ENCODE data around the gene UBE2V1. TPM values are rescaled to one million over a fixed set of nuclear protein-coding genes. Genes with fewer than 3 reads are reported as not detected.

The UBE2V1 gene
- total and polyA plus RNA-seq, 2 of the 13 experiments (the other 11 are each of a cell fraction or from before 2014, with no cell fraction given), result 81.3 to 132 TPM

DNA sequence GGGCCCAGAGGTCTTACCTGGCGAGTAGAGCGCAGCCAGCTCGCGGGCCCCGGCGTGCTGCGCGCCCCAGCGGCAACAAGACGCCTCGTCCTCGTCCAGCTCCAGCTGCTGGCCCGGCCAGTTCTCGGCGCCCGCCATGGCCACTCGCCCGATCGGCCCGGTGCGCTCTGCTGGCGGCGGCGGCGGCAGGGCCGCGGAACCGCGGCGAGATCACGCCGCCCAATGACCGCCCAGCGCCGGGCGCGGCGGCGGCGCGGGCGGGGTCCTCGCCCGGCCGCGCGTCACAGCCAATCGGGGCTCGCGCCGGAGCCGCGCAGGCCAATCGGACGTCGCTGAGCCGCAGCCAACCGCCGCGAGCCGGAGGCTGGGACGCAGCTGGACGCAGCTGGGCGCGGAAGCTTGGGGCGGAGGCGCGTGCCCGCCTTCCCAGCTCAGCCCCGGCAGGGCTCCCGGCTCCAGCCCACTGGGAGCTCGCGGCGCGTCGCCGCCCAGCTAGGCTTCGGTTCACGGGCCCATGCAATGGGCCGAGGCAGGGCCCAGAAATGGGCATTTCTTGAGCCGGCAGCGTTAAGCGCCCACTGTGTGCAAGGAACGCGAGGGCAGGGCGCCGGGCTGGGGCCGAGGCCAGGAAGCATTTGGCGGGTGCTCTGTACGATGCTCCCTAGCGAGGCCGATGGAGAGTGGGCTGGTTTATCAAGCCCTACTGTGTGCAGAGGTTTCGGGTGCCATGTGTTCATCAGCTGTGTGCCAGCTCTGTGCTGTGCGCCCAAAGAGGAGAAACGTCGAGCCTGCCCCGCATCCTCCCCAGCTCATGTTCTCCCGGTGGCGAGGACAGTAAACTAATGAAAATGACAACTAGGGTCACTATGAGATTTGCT, 40.8 kb upstream of the UBE2V1 start, which contains the start of gene PEDS1 (continued):
- TF ChIP-seq, protein P1, sequence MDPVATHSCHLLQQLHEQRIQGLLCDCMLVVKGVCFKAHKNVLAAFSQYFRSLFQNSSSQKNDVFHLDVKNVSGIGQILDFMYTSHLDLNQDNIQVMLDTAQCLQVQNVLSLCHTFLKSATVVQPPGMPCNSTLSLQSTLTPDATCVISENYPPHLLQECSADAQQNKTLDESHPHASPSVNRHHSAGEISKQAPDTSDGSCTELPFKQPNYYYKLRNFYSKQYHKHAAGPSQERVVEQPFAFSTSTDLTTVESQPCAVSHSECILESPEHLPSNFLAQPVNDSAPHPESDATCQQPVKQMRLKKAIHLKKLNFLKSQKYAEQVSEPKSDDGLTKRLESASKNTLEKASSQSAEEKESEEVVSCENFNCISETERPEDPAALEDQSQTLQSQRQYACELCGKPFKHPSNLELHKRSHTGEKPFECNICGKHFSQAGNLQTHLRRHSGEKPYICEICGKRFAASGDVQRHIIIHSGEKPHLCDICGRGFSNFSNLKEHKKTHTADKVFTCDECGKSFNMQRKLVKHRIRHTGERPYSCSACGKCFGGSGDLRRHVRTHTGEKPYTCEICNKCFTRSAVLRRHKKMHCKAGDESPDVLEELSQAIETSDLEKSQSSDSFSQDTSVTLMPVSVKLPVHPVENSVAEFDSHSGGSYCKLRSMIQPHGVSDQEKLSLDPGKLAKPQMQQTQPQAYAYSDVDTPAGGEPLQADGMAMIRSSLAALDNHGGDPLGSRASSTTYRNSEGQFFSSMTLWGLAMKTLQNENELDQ (CRISPR knock-in tag; IDR thresholded peaks at IDR 0.05; ENCODE audit: borderline replicate concordance), result no peak; the same call in none of the 2 replicates
- TF ChIP-seq, protein P2, sequence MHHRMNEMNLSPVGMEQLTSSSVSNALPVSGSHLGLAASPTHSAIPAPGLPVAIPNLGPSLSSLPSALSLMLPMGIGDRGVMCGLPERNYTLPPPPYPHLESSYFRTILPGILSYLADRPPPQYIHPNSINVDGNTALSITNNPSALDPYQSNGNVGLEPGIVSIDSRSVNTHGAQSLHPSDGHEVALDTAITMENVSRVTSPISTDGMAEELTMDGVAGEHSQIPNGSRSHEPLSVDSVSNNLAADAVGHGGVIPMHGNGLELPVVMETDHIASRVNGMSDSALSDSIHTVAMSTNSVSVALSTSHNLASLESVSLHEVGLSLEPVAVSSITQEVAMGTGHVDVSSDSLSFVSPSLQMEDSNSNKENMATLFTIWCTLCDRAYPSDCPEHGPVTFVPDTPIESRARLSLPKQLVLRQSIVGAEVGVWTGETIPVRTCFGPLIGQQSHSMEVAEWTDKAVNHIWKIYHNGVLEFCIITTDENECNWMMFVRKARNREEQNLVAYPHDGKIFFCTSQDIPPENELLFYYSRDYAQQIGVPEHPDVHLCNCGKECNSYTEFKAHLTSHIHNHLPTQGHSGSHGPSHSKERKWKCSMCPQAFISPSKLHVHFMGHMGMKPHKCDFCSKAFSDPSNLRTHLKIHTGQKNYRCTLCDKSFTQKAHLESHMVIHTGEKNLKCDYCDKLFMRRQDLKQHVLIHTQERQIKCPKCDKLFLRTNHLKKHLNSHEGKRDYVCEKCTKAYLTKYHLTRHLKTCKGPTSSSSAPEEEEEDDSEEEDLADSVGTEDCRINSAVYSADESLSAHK (CRISPR knock-in tag; IDR thresholded peaks at IDR 0.05; ENCODE audit: borderline replicate concordance), result peak; percentile 94; the same call in 1 of the 2 replicates
- TF ChIP-seq ZNF619 (CRISPR knock-in tag; IDR thresholded peaks at IDR 0.05), result peak; percentile 95
- TF ChIP-seq FOSL2 (CRISPR knock-in tag; IDR thresholded peaks at IDR 0.05), result peak; percentile 41
- peak; percentile 96 for TF ChIP-seq NFE2L1 (CRISPR knock-in tag; IDR thresholded peaks at IDR 0.05; ENCODE audit: borderline replicate concordance)
- TF ChIP-seq, protein P3, sequence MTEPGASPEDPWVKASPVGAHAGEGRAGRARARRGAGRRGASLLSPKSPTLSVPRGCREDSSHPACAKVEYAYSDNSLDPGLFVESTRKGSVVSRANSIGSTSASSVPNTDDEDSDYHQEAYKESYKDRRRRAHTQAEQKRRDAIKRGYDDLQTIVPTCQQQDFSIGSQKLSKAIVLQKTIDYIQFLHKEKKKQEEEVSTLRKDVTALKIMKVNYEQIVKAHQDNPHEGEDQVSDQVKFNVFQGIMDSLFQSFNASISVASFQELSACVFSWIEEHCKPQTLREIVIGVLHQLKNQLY (CRISPR knock-in tag; IDR thresholded peaks at IDR 0.05), result peak; percentile 54
- TF ChIP-seq, protein P4, sequence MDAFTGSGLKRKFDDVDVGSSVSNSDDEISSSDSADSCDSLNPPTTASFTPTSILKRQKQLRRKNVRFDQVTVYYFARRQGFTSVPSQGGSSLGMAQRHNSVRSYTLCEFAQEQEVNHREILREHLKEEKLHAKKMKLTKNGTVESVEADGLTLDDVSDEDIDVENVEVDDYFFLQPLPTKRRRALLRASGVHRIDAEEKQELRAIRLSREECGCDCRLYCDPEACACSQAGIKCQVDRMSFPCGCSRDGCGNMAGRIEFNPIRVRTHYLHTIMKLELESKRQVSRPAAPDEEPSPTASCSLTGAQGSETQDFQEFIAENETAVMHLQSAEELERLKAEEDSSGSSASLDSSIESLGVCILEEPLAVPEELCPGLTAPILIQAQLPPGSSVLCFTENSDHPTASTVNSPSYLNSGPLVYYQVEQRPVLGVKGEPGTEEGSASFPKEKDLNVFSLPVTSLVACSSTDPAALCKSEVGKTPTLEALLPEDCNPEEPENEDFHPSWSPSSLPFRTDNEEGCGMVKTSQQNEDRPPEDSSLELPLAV (CRISPR knock-in tag; conservative IDR thresholded peaks at IDR 0.05; ENCODE audit: low read depth), result peak; percentile 84
- TF ChIP-seq KMT2A (CRISPR knock-in tag; IDR thresholded peaks at IDR 0.05), result peak; percentile 86
- peak; percentile 98 for TF ChIP-seq ZNF333 (CRISPR knock-in tag; IDR thresholded peaks at IDR 0.05; ENCODE audit: borderline replicate concordance)
- TF ChIP-seq ZNF558 (CRISPR knock-in tag; IDR thresholded peaks at IDR 0.05; ENCODE audit: borderline replicate concordance), result peak; percentile 100; the same call in 1 of the 2 replicates
- TF ChIP-seq EED (CRISPR knock-in tag; IDR thresholded peaks at IDR 0.05), result peak; percentile 92
- TF ChIP-seq SATB2 (CRISPR knock-in tag; IDR thresholded peaks at IDR 0.05), result peak; percentile 88; the same call in 1 of the 2 replicates
- TF ChIP-seq, protein P5, sequence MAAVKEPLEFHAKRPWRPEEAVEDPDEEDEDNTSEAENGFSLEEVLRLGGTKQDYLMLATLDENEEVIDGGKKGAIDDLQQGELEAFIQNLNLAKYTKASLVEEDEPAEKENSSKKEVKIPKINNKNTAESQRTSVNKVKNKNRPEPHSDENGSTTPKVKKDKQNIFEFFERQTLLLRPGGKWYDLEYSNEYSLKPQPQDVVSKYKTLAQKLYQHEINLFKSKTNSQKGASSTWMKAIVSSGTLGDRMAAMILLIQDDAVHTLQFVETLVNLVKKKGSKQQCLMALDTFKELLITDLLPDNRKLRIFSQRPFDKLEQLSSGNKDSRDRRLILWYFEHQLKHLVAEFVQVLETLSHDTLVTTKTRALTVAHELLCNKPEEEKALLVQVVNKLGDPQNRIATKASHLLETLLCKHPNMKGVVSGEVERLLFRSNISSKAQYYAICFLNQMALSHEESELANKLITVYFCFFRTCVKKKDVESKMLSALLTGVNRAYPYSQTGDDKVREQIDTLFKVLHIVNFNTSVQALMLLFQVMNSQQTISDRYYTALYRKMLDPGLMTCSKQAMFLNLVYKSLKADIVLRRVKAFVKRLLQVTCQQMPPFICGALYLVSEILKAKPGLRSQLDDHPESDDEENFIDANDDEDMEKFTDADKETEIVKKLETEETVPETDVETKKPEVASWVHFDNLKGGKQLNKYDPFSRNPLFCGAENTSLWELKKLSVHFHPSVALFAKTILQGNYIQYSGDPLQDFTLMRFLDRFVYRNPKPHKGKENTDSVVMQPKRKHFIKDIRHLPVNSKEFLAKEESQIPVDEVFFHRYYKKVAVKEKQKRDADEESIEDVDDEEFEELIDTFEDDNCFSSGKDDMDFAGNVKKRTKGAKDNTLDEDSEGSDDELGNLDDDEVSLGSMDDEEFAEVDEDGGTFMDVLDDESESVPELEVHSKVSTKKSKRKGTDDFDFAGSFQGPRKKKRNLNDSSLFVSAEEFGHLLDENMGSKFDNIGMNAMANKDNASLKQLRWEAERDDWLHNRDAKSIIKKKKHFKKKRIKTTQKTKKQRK (IDR thresholded peaks at IDR 0.05; ENCODE audit: low read length), result no peak
- TF ChIP-seq, protein P6, sequence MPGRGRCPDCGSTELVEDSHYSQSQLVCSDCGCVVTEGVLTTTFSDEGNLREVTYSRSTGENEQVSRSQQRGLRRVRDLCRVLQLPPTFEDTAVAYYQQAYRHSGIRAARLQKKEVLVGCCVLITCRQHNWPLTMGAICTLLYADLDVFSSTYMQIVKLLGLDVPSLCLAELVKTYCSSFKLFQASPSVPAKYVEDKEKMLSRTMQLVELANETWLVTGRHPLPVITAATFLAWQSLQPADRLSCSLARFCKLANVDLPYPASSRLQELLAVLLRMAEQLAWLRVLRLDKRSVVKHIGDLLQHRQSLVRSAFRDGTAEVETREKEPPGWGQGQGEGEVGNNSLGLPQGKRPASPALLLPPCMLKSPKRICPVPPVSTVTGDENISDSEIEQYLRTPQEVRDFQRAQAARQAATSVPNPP (CRISPR knock-in tag; IDR thresholded peaks at IDR 0.05), result peak; percentile 99; the same call in 1 of the 2 replicates
- TF ChIP-seq, protein P7, sequence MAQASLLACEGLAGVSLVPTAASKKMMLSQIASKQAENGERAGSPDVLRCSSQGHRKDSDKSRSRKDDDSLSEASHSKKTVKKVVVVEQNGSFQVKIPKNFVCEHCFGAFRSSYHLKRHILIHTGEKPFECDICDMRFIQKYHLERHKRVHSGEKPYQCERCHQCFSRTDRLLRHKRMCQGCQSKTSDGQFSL (CRISPR knock-in tag; IDR thresholded peaks at IDR 0.05), result no peak; the same call in none of the 2 replicates
